DMS153 treated with DMSO at 0.1 percent for 48 hours (cell line): ENCODE data around the gene EPB41L2.
"Not testable (repeated sequence)": the region's sequence is repeated elsewhere in the genome, so short reads cannot be mapped to it uniquely, and the experiment has no call there.

ENCODE experiments used
- DNase-seq: peaks from one replicate; lab custom pipeline; 2025; ENCODE audit not compliant: unreplicated experiment; lab: John Stamatoyannopoulos, UW

The EPB41L2 gene

DNA sequence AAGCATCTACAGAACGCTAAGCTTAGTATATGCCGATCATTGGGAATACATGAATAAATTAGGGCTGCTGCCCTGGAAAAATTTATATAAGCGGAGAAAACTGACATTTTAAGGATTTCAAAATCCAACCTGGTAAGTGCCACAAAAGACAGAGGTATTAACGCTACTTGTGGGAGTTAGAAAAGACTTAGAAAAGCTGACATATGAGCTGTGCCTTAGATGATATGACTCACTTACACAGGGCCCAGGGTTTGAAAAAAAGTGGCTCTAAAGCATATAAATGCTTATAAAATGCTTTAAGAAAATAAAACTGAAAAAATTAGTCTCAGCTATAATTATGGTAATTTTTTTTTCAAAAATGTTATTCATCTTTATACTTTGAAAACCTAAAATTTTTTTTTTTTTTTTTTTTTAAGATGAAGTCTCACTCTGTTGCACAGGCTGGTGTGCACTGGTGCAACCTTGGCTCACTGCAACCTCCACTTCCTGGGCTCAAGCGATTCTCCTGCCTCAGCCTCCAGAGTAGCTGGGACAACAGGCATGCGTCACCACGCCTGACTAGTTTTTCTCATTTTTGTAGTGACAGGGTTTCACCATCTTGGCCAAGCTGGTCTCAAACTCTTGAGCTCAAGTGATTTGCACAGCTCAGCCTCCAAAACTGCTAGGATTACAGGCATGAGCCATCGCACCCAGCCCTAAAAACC, 25.7 kb downstream of the EPB41L2 start:
- DNase-seq = no peak

DNA sequence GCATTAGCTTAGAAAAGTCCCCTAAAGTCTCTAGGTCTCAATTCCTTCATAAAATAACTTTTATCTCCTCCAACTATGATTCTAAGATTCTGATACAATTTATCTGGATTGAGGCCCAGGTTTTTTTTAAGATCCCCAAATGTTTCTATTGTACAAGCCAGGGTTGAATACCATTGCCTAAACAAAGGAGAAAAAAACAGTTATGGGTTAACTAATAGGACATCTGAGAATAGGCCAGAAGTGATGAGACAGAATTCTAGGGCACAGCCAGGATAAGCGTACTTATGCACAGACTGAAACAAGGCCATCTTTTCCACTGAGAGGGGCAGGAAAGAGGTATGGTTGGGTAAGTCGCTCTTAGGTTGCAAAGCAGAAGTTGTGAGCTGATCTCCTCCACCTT, 26.4 kb downstream of the EPB41L2 start:
- no peak for DNase-seq

DNA sequence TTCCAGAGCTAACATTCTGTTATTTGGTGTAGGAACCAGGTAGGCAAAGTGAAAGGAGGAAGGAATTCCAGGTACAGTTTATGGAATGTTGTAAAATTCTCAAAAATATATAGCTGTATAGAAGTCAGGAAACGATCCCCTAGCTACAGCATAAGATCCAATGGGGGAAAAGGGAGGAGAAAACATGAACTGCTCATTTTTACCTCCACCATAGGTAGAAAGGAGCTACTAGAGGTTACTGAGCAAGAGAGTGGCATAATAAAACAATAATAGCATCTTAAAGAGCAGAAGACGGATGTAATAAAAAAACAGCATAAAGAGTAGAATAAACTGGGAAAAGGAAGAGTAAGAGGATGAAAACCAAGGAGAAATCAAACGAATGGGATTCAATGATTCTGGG, 26.9 kb downstream of the EPB41L2 start:
- DNase-seq = no peak

DNA sequence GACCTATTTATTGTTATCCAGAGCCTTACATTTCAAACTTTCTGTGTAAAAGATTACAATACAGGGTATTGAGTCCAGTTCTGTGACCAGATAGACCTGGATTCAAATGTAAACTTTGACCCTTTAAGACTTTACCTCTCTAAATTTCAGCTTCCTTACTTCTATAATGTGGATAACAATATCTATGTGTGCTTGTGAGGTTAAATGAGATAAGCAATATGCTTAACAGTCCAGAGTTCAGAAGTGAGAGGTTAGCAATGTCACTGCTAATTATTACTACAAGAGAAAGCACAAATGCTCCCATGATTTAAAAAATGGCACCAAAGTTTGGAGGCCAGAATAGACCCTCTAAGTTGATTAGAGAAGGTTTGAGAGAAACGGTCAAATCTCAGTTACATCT, 27.5 kb downstream of the EPB41L2 start:
- no peak for DNase-seq

- no peak for DNase-seq
These were observed 29.4 kb downstream of the EPB41L2 start for GRCh38 chr6:131033631-131034030.

DNA sequence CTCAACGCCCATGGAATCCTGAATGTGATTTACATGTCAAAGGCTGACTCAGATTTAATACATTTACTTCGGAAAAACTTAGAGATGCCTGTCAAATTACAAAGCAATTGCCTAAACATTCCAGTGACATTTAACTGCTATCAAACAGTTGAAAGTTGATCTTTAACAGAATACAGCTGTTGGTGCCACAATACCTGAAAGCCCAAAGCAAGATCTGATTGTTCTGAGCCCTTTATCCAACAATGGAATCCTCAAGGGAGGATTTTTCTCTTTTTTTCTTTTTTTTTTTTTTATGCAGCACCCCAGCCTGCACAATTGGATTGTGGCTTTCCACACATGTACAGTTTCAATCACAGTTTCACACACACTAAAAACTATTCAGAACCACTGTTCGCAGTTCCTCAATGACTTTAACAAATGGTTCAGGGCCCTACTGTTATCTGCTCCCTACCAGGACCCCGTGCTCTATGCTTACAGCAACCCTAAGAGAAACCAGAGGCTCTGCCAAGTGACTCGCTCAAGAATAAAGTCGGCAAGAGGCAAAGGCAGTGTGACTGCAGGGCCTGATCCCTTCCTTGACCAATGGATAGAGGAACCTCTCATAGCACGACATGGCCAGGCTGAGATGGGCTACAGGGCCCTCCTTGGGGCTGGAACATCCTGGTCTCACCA, 33.3 kb downstream of the EPB41L2 start:
- DNase-seq = no peak

GRCh38 chr6:131027326-131027725, 35.7 kb downstream of the EPB41L2 start:
- no peak for DNase-seq

GRCh38 chr6:131026243-131026642, 36.8 kb downstream of the EPB41L2 start:
- DNase-seq = no peak

- DNase-seq = no peak
These were observed 38.5 kb downstream of the EPB41L2 start for GRCh38 chr6:131024565-131024964.

- DNase-seq = no peak
These were observed 39.1 kb downstream of the EPB41L2 start for GRCh38 chr6:131023834-131024504.

DNA sequence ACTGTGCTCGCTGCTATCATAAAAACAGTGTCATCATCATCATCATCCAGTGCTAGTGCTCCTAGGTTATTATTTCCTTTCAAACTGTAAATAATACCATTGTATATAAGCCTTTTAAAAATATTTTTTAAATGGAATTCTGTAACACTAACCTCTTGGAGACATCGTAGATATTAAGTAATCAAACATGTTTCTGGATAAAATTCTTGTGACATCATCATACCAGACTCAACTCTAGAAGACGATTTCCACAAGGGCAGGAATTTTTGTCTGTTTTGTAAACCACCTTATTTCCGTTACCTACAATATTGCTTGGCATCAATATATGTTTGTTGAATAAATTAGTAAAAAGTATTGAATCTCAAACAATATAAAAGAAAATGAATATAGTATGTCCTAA, 40.4 kb downstream of the EPB41L2 start:
- no peak for DNase-seq

DNA sequence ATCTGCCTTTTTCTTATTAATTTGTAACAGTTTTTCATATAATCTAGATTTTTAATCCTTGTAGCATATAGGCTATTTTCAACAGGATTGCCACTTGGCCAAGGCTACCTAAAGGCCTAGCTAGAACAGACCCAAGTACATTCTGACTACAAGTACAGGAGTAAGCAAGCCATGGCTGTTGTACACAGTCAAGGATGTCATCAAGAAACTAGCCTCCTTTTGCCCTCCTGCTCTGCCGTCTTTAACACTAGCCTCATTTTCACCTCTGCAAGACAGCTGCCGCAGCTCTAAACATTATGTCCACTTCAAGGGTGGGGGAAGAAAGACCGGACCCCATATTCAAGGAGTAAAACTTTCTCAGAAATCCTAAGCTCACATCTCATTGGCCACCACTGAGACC, 45.1 kb downstream of the EPB41L2 start:
- DNase-seq = no peak

- DNase-seq = no peak
These were observed 47.3 kb downstream of the EPB41L2 start for GRCh38 chr6:131015630-131016263.

- no peak for DNase-seq
These were observed 47.9 kb downstream of the EPB41L2 start for GRCh38 chr6:131015025-131015591.

GRCh38 chr6:131014080-131014776, 48.8 kb downstream of the EPB41L2 start:
- no peak for DNase-seq

DNA sequence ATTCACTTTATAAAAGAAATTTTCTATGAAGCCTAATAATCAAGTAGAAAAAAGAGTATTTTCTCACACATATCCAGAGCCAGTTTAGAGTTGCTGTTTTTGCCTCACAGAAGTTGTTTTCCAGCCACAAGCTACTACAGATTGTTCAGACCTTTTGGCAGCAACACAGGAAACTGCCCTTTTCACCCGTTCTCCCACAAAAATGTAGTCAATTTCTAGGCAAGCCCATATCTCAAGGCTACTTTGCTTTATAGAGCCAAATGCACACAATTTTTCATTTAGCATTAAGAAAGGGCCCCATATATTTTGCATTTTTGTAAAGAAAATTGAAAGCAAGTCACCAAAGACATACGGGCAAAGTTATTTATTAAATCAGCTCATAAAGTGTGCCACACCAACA, 49.5 kb downstream of the EPB41L2 start:
- DNase-seq = no peak

DNA sequence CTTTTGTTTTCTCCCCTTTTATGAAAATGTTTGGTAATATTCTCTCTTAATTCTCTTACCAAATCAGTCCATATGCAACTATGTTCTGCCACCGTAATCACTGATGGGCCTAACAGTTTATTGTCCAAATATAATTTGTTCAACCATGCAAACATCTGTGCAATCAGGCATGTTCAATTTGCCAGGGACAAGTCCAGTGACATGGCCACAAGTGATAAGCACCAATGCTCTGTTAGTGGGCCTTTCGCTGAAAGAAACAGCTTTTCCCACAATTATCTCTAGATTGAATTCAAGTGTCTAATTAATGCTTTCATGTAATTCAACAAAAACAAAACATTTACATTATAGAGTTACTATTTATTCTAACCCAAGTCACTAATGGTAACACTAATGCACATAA, 53.3 kb downstream of the EPB41L2 start:
- no peak for DNase-seq

- not testable (repeated sequence) for DNase-seq
These were observed 54.1 kb downstream of the EPB41L2 start for GRCh38 chr6:131008965-131009364.

- DNase-seq = not testable (repeated sequence)
These were observed 55.1 kb downstream of the EPB41L2 start for GRCh38 chr6:131007964-131008363.

DNA sequence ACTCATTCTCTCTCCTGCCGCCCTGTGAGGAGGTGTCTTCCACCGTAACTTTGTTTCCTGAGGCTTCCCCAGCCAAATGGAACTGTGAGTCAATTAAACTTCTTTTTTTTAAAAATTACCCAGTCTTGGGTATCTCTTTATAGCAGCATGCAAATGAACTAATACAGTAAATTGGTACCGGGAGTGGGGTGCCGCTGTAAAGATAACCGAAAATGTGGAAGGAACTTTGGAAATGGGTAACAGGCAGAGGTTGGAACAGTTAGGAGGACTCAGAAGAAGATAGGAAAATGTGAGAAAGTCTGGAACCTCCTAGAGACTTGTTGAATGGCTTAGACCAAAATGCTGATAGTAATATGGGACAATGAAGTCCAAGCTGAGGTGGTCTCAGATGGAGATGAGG, 55.8 kb downstream of the EPB41L2 start:
- no peak for DNase-seq
